K562 (cell line): ENCODE measurements around the gene USP28. TPM values are rescaled to one million over a fixed set of nuclear protein-coding genes. Genes with fewer than 3 reads are reported as not detected.

ENCODE experiments used
- CTBP1 ChIP-seq: fragments of 450-650 bp; IDR thresholded peaks from 2 replicates; pipeline ENCODE4 v1.6.1; 2016; ENCODE audit warnings: borderline replicate concordance
- DLX4 ChIP-seq: fragments of 250-450 bp; sonication (Bioruptor Pico); IDR thresholded peaks from 2 replicates; pipeline ENCODE4 v1.6.1; 2021; ENCODE audit warnings: mild to moderate bottlenecking
- FOXP1 ChIP-seq: sonication (generic); formaldehyde crosslinking; IDR thresholded peaks from 2 replicates; pipeline ENCODE4 v1.8.0; 2022; ENCODE audit warnings: mild to moderate bottlenecking, missing genetic modification reagents
- HBP1 ChIP-seq: fragments of 450-650 bp; formaldehyde crosslinking; IDR thresholded peaks from 2 replicates; pipeline ENCODE4 v1.4.0; 2022; ENCODE audit warnings: missing genetic modification characterization
- HDAC8 ChIP-seq: fragments of 450-650 bp; IDR thresholded peaks from 2 replicates; pipeline ENCODE4 v1.6.1; 2016; ENCODE audit warnings: mild to moderate bottlenecking, missing genetic modification characterization, moderate library complexity, missing compliant biosample characterization
- HIVEP1 ChIP-seq: fragments of 250-450 bp; sonication (Bioruptor Pico); IDR thresholded peaks from 2 replicates; pipeline ENCODE4 v1.4.0; 2020; ENCODE audit warnings: mild to moderate bottlenecking
- HLTF ChIP-seq: fragments of 450-650 bp; IDR thresholded peaks from 2 replicates; pipeline ENCODE4 v1.6.1; 2016
- HNRNPH1 ChIP-seq: fragments of 200-400 bp; formaldehyde crosslinking; optimal IDR thresholded peaks from 2 replicates; pipeline ENCODE3; 2017; ENCODE audit warnings: low read depth, mild to moderate bottlenecking, low read length, moderate library complexity
- HNRNPK ChIP-seq: fragments of 200-400 bp; formaldehyde crosslinking; IDR thresholded peaks from one replicate; pipeline ENCODE4 v1.6.1; 2018; ENCODE audit warnings: mild to moderate bottlenecking, low read depth, low read length; ENCODE audit not compliant: poor library complexity, severe bottlenecking
- ID3 ChIP-seq, 2 experiments: fragments of 250-450 bp in 1 of 2; fragments of 450-650 bp in 1 of 2; sonication (Bioruptor Pico) in 1 of 2; IDR thresholded peaks; 2 replicates each; pipeline versions ENCODE4 v1.6.1 to v1.8.0; 2016 to 2021; ENCODE audit warnings: mild to moderate bottlenecking in 2 of 2, moderate library complexity in 2 of 2, missing compliant biosample characterization in 1 of 2, missing genetic modification characterization in 1 of 2
- JUNB ChIP-seq: fragments of 450-650 bp; formaldehyde crosslinking; conservative IDR thresholded peaks from 2 replicates; pipeline ENCODE4 v1.4.0; 2020; ENCODE audit warnings: mild to moderate bottlenecking
- KLF6 ChIP-seq: fragments of 250-450 bp; sonication (Bioruptor Pico); IDR thresholded peaks from 2 replicates; pipeline ENCODE4 v1.4.0; 2020; ENCODE audit warnings: mild to moderate bottlenecking, moderate library complexity, borderline replicate concordance
- LCOR ChIP-seq: sonication (generic); formaldehyde crosslinking; IDR thresholded peaks from 2 replicates; pipeline ENCODE4 v1.8.0; 2022; ENCODE audit warnings: mild to moderate bottlenecking, missing genetic modification reagents
- MCM5 ChIP-seq: fragments of 450-650 bp; IDR thresholded peaks from 2 replicates; pipeline ENCODE4 v1.6.1; 2016; ENCODE audit warnings: low read depth
- MXD1 ChIP-seq: fragments of 250-450 bp; sonication (Bioruptor Pico); IDR thresholded peaks from 2 replicates; pipeline ENCODE4 v1.8.0; 2021; ENCODE audit warnings: borderline replicate concordance, mild to moderate bottlenecking, moderate library complexity; ENCODE audit not compliant: poor library complexity, severe bottlenecking
- NBN ChIP-seq: fragments of 450-650 bp; IDR thresholded peaks from 2 replicates; pipeline ENCODE4 v1.6.1; 2016; ENCODE audit warnings: low read depth, mild to moderate bottlenecking
- NELFE ChIP-seq: IDR thresholded peaks from 2 replicates; pipeline ENCODE4 v1.6.1; 2011; ENCODE audit warnings: mild to moderate bottlenecking; ENCODE audit not compliant: insufficient read depth, insufficient read length
- RB1 ChIP-seq: fragments of 450-650 bp; IDR thresholded peaks from 2 replicates; pipeline ENCODE4 v1.6.1; 2017; ENCODE audit warnings: low read depth, mild to moderate bottlenecking
- RFX5 ChIP-seq: IDR thresholded peaks from 2 replicates; pipeline ENCODE4 v1.6.1; 2011; ENCODE audit warnings: low read depth, mild to moderate bottlenecking, improper control_type of control experiment, low read length
- SAP30 ChIP-seq: fragments of 200-600 bp; sonication (generic); IDR thresholded peaks from 2 replicates; pipeline ENCODE4 v1.6.1; 2012; ENCODE audit warnings: borderline replicate concordance, low read depth, mild to moderate bottlenecking, moderate library complexity, low read length, control low read depth, inconsistent platforms; ENCODE audit not compliant: insufficient read depth, poor library complexity, severe bottlenecking
- SMAD2 ChIP-seq: fragments of 150-350 bp; IDR thresholded peaks from 2 replicates; pipeline ENCODE4 v1.6.1; 2014; ENCODE audit warnings: low read depth, mild to moderate bottlenecking, low read length
- THAP7 ChIP-seq: fragments of 250-450 bp; sonication (Bioruptor Pico); IDR thresholded peaks from 2 replicates; pipeline ENCODE4 v1.5.0; 2021
- YBX1 ChIP-seq: fragments of 450-650 bp; IDR thresholded peaks from 2 replicates; pipeline ENCODE4 v1.7.1; 2016; ENCODE audit warnings: mild to moderate bottlenecking
- ZKSCAN1 ChIP-seq: fragments of 150-350 bp; IDR thresholded peaks from 2 replicates; pipeline ENCODE4 v1.6.1; 2016; ENCODE audit warnings: low read depth, low read length
- ZNF212 ChIP-seq: fragments of 450-650 bp; formaldehyde crosslinking; IDR thresholded peaks from 2 replicates; pipeline ENCODE4 v1.4.0; 2020; ENCODE audit warnings: mild to moderate bottlenecking
- ZNF253 ChIP-seq: fragments of 250-450 bp; sonication (Bioruptor Pico); conservative IDR thresholded peaks from 2 replicates; pipeline ENCODE4 v1.6.1; 2021; ENCODE audit warnings: mild to moderate bottlenecking
- polyA plus RNA-seq, 8 experiments: library from polyadenylated mRNA; depleted of rRNA in 4 of 8; stranded (reverse) in 5 of 8; unstranded in 3 of 8; fragments of >200 nt; fragmentation: Nextera tagmentation in 2 of 8; fragmentation: Illumina TruSeq in 1 of 8; extraction: Ambion mirVana in 2 of 8; extraction: Trizol in 1 of 8; gene quantifications; 2 replicates each; pipeline versions ENCODE4 v1.2.1 to v1.2.3, GENCODE V29; 2011 to 2014; ENCODE audit warnings: inconsistent platforms in 1 of 8, missing spikeins in 1 of 8
- total RNA-seq, 7 experiments: library from RNA; depleted of rRNA in 6 of 7; stranded (reverse); fragments of >200 nt in 6 of 7; fragmentation: Illumina TruSeq in 2 of 7; extraction: Trizol in 2 of 7; gene quantifications; 2 replicates each; pipeline versions ENCODE4 v1.2.1 to v1.2.3, GENCODE V29; 2011 to 2021; ENCODE audit warnings: low replicate concordance in 1 of 7

The USP28 gene
- total and polyA plus RNA-seq, 9 of the 15 experiments (the other 6 are each of a cell fraction or from before 2014, with no cell fraction given): 3.7 to 42.7 (median 20.3) TPM

GRCh38 chr11:113875234-113876073 lies at the start of gene USP28 (continued):
- TF ChIP-seq ZKSCAN1 (0 out of 2 replicates have a peak, but pooled peaks have one; percentile 20), MCM5 (no peak), ZNF253 (no peak), CTBP1 (no peak; the same call in none of the 2 replicates), RB1 (peak; percentile 63), KLF6 (no peak; the same call in 1 of the 2 replicates), HDAC8 (tag) (no peak), HNRNPH1 (no peak), MXD1 (CRISPR knock-in tag) (no peak), HNRNPK (no peak), HBP1 (CRISPR knock-in tag) (no peak), ZNF212 (CRISPR knock-in tag) (no peak), JUNB (CRISPR knock-in tag) (no peak), NELFE (no peak), FOXP1 (no peak), SMAD2 (no peak), DLX4 (CRISPR knock-in tag) (no peak), RFX5 (no peak), HIVEP1 (CRISPR knock-in tag) (no peak), SAP30 (peak; percentile 16), THAP7 (CRISPR knock-in tag) (no peak), YBX1 (no peak), ID3 (CRISPR knock-in tag; IDR thresholded peaks at IDR 0.05) (no peak), ID3 (tag; IDR thresholded peaks at IDR 0.05) (no peak; the same call in 1 of the 2 replicates), LCOR (CRISPR knock-in tag) (peak; percentile 42; the same call in 1 of the 2 replicates), NBN (peak; percentile 40; the same call in 1 of the 2 replicates), HLTF (no peak)
